Measurements from ENCODE around the gene PHACTR2.

PHACTR2 gene

GRCh38 chr6:143746202-143747119 is 68.7 kb downstream of the PHACTR2 start:
- Mint-ChIP-seq H3K27me3 (no peaks in the 10 kb centered on the region), H3K36me3 (no peaks in the 10 kb centered on the region), H3K27ac (no peak overlapping the region), H3K4me3 (no peak overlapping the region), H3K4me1 (no peaks in the 10 kb centered on the region), H3K9me3 (no peaks in the 10 kb centered on the region)
- no peak for DNase-seq
- CTCF ChIA-PET = no interaction called here

- H3K4me1 Mint-ChIP-seq = no peaks in the 10 kb centered on the region
- no peaks in the 10 kb centered on the region for H3K9me3 Mint-ChIP-seq
- CTCF ChIA-PET = interaction anchor here (0.7 kb wide), 1 partner anchor 993 kb away, joined by 3 read pairs; no protein-coding TSS in a partner anchor
- H3K36me3 Mint-ChIP-seq = no peaks in the 10 kb centered on the region
- no peak overlapping the region for H3K4me3 Mint-ChIP-seq
- no peak overlapping the region for H3K27ac Mint-ChIP-seq
- no peak for DNase-seq
- no peaks in the 10 kb centered on the region for H3K27me3 Mint-ChIP-seq
Measured at GRCh38 chr6:143747347-143747842, 69.6 kb downstream of the PHACTR2 start.

GRCh38 chr6:143749891-143750290 is 72.1 kb downstream of the PHACTR2 start:
- Mint-ChIP-seq H3K27ac (no peak overlapping the region), H3K9me3 (no peaks in the 10 kb centered on the region), H3K4me3 (no peak overlapping the region), H3K4me1 (no peaks in the 10 kb centered on the region), H3K36me3 (no peaks in the 10 kb centered on the region), H3K27me3 (no peaks in the 10 kb centered on the region)
- no peak for DNase-seq
- CTCF ChIA-PET = no interaction called here

DNA sequence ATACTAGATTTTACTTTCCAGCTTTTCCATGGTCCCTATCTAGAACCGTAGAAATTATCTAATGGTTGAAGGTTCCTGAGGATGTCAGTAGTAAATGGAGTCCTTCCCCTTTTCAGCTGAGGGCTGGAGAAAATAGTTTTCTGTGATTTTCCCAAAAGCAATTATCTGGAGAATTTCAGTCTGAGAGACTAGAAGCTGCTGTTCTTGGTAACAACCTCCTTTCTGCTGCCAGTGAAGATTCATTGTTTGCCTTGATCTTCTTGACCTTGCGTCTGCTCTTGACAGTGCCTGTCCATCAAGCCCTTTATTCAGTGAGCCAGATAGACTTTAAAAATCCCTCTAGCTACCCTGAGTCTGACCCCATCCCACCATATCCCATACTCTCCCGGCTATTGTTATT is 73.1 kb downstream of the PHACTR2 start:
- DNase-seq = no peak
- H3K36me3 Mint-ChIP-seq = peaks cover 3% of the 10 kb centered on the region
- no peaks in the 10 kb centered on the region for H3K4me1 Mint-ChIP-seq
- H3K4me3 Mint-ChIP-seq = no peak overlapping the region
- no peaks in the 10 kb centered on the region for H3K27me3 Mint-ChIP-seq
- no peaks in the 10 kb centered on the region for H3K9me3 Mint-ChIP-seq
- H3K27ac Mint-ChIP-seq = no peak overlapping the region
- CTCF ChIA-PET = no interaction called here

DNA sequence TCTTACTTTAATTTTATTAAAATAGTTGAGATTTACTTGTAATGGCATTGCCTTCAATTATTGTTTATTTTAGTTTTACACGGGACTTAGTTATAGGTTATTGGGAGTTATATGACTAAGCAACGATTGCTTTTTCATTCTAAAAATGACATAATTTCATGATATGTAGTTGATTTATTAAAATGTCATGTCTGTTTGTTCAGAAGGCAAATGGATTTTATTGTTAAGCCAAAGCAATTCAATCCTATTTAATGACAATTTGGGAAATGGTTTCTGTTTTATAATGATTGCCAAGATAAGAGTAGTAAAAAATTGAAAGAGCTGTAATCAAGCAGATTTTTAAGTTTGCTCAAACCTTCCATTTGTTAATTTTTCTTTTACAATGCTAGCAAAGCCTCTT is 74.7 kb downstream of the PHACTR2 start:
- Mint-ChIP-seq H3K9me3 (no peaks in the 10 kb centered on the region), H3K27ac (no peak overlapping the region), H3K36me3 (peaks cover 4% of the 10 kb centered on the region), H3K4me3 (no peak overlapping the region), H3K27me3 (no peaks in the 10 kb centered on the region), H3K4me1 (no peaks in the 10 kb centered on the region)
- CTCF ChIA-PET = interaction anchor here (0.5 kb wide), 1 partner anchor 12 kb away, joined by 3 read pairs; no protein-coding TSS in a partner anchor
- no peak for DNase-seq

DNA sequence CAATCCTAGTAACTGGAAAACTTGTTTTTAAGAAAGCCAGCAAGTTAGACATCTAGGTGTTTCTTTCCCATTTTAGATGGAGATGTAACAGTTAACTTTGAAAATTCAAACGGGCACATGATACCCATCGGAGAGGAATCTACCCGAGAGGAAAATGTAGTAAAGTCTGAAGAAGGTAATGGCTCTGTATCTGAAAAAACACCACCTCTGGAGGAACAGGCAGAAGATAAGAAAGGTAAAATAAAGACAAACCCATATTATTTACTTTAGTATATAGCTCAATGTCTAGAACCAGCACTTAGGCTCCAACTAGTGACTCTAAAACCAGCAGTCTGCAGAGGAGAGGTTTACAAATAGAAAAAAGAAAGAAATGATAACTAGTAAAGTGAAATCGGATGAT is 75.9 kb downstream of the PHACTR2 start:
- CTCF ChIA-PET = no interaction called here
- Mint-ChIP-seq H3K36me3 (peaks cover 4% of the 10 kb centered on the region), H3K9me3 (no peaks in the 10 kb centered on the region), H3K27me3 (no peaks in the 10 kb centered on the region), H3K4me1 (peaks cover 3% of the 10 kb centered on the region), H3K27ac (no peak overlapping the region), H3K4me3 (no peak overlapping the region)
- no peak for DNase-seq

- Mint-ChIP-seq H3K4me1 (peaks cover 7% of the 10 kb centered on the region), H3K36me3 (peaks cover 4% of the 10 kb centered on the region), H3K27me3 (no peaks in the 10 kb centered on the region), H3K4me3 (no peak overlapping the region), H3K9me3 (no peaks in the 10 kb centered on the region), H3K27ac (no peak overlapping the region)
- no peak for DNase-seq
- CTCF ChIA-PET = no interaction called here
Measured at GRCh38 chr6:143754204-143754603, 76.4 kb downstream of the PHACTR2 start.

GRCh38 chr6:143755301-143755744 is 77.6 kb downstream of the PHACTR2 start:
- no peaks in the 10 kb centered on the region for H3K9me3 Mint-ChIP-seq
- H3K27ac Mint-ChIP-seq = no peak overlapping the region
- no peak for DNase-seq
- peaks cover 5% of the 10 kb centered on the region for H3K36me3 Mint-ChIP-seq
- H3K4me1 Mint-ChIP-seq = peaks cover 18% of the 10 kb centered on the region
- CTCF ChIA-PET = no interaction called here
- H3K4me3 Mint-ChIP-seq = no peak overlapping the region
- H3K27me3 Mint-ChIP-seq = no peaks in the 10 kb centered on the region

- CTCF ChIA-PET = no interaction called here
- no peak for DNase-seq
- Mint-ChIP-seq H3K4me3 (no peak overlapping the region), H3K9me3 (no peaks in the 10 kb centered on the region), H3K27ac (no peak overlapping the region), H3K4me1 (peaks cover 19% of the 10 kb centered on the region), H3K27me3 (no peaks in the 10 kb centered on the region), H3K36me3 (peaks cover 5% of the 10 kb centered on the region)
Measured at GRCh38 chr6:143757346-143757832, 79.6 kb downstream of the PHACTR2 start.

DNA sequence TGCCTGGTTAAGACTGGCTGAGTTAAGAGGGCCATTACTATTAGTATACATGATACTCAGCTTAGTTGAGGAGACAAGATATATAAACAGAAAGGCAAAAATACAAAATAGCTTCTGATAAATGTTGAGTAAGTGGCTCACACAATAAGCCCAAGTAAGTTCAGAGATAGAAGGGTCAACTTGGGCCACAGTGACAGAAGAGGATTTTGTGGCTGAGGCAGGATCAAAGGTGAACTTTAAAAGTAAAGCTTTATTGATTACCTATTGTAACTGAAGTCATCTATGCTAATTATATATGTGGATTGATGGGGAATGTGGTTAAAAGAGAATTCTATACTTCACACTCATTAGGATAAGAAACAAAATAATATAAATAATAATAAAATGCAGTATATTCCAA is 80.8 kb downstream of the PHACTR2 start:
- Mint-ChIP-seq H3K4me3 (no peak overlapping the region), H3K27ac (no peak overlapping the region), H3K4me1 (peaks cover 19% of the 10 kb centered on the region), H3K27me3 (no peaks in the 10 kb centered on the region), H3K36me3 (peaks cover 5% of the 10 kb centered on the region), H3K9me3 (no peaks in the 10 kb centered on the region)
- CTCF ChIA-PET = no interaction called here
- no peak for DNase-seq

GRCh38 chr6:143759666-143760065 is 81.9 kb downstream of the PHACTR2 start:
- peaks cover 19% of the 10 kb centered on the region for H3K4me1 Mint-ChIP-seq
- H3K4me3 Mint-ChIP-seq = no peak overlapping the region
- no peaks in the 10 kb centered on the region for H3K27me3 Mint-ChIP-seq
- no peak overlapping the region for H3K27ac Mint-ChIP-seq
- CTCF ChIA-PET = no interaction called here
- H3K9me3 Mint-ChIP-seq = no peaks in the 10 kb centered on the region
- H3K36me3 Mint-ChIP-seq = peaks cover 5% of the 10 kb centered on the region
- no peak for DNase-seq

DNA sequence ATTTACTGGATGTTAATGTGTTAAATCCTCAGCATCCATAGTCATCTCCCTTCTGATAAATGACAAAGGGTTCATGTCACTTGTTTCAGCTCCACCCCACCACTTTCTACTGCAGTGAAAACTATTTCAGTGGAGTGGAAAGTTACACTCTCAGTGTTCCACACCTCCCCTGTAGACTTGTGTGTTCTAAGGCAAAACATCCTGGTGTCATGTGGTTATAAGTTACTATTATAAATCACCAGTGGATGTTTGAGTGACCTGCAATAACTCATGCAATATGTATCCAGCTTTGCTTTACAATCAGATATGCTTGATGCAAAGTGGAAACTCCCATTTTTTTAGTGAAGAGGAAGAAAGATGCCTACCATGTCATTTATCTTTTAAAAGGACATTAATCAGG is 83.3 kb downstream of the PHACTR2 start:
- CTCF ChIA-PET = no interaction called here
- no peaks in the 10 kb centered on the region for H3K27me3 Mint-ChIP-seq
- no peak overlapping the region for H3K27ac Mint-ChIP-seq
- H3K9me3 Mint-ChIP-seq = no peaks in the 10 kb centered on the region
- H3K4me3 Mint-ChIP-seq = no peak overlapping the region
- DNase-seq = no peak
- H3K4me1 Mint-ChIP-seq = peaks cover 19% of the 10 kb centered on the region
- peaks cover 9% of the 10 kb centered on the region for H3K36me3 Mint-ChIP-seq

GRCh38 chr6:143762126-143762525 is 84.4 kb downstream of the PHACTR2 start:
- no peak for DNase-seq
- peaks cover 11% of the 10 kb centered on the region for H3K36me3 Mint-ChIP-seq
- CTCF ChIA-PET = interaction anchor here (0.6 kb wide), 1 partner anchor 144 kb away, joined by 3 read pairs; no protein-coding TSS in a partner anchor
- no peak overlapping the region for H3K27ac Mint-ChIP-seq
- H3K4me3 Mint-ChIP-seq = no peak overlapping the region
- H3K27me3 Mint-ChIP-seq = no peaks in the 10 kb centered on the region
- no peaks in the 10 kb centered on the region for H3K9me3 Mint-ChIP-seq
- H3K4me1 Mint-ChIP-seq = peaks cover 19% of the 10 kb centered on the region

DNA sequence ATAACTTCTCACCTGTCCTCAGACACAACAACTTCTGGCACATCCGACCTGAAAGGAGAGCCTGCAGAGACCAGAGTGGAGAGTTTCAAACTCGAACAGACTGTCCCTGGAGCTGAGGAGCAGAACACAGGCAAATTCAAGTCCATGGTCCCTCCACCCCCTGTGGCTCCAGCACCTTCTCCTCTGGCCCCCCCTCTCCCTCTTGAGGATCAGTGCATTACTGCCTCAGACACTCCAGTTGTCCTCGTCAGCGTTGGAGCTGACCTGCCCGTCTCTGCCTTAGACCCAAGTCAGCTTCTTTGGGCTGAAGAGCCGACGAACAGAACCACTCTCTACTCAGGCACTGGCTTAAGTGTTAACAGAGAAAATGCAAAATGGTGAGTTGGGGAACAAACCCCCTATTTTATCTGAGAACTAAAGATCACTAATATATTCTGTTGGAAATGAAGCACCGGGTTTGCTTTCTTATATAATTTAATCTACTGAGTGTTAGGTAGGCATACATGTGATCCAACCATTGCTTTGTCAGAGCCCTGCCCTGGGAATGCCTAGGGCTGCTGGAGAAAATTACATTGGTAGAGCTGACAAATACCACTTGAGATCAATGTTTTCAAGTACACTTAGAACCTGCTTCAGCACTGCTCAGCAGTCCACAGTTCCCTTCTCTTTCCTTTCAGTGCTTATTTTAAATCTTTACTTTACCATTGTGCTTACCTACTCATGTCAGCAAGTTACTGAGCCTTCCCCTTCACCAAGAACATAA is 87.8 kb downstream of the PHACTR2 start:
- no peak overlapping the region for H3K4me3 Mint-ChIP-seq
- H3K27ac Mint-ChIP-seq = no peak overlapping the region
- H3K36me3 Mint-ChIP-seq = peaks cover 19% of the 10 kb centered on the region
- no peak for DNase-seq
- CTCF ChIA-PET = no interaction called here
- no peaks in the 10 kb centered on the region for H3K9me3 Mint-ChIP-seq
- H3K4me1 Mint-ChIP-seq = no peaks in the 10 kb centered on the region
- H3K27me3 Mint-ChIP-seq = no peaks in the 10 kb centered on the region
